ENCODE results near the gene CAMTA1. TPM values are rescaled to one million over a fixed set of nuclear protein-coding genes. Genes with fewer than 3 reads are reported as not detected.

Gene CAMTA1
- total and polyA plus RNA-seq, 4 donors: 18.0 to 93.5 (median 35.8) TPM

- Histone ChIP-seq H3K27me3 (ENCODE audit: control insufficient read depth in 4 of 4, insufficient read depth in 4 of 4, low read length in 3 of 4) (no peaks in the 10 kb centered on the region), H3K4me3 (ENCODE audit: low read depth in 1 of 3, low read length in 3 of 3) (no peak overlapping the region), H3K36me3 (ENCODE audit: control insufficient read depth in 4 of 4, insufficient read depth in 3 of 4, low read depth in 1 of 4, low read length in 3 of 4) (no peaks in the 10 kb centered on the region), H3K9ac (ENCODE audit: low read depth in 1 of 2, low read length in 2 of 2) (no peak overlapping the region), H3K27ac (ENCODE audit: low read depth in 1 of 2, low read length in 2 of 2) (no peak overlapping the region), H3K4me1 (ENCODE audit: control insufficient read depth in 4 of 4, insufficient read depth in 4 of 4, low read length in 3 of 4) (peaks cover 0 to 11% (median 5%) of the 10 kb centered on the region in 4 donors), H3K9me3 (ENCODE audit: control insufficient read depth in 4 of 4, low read length in 3 of 4) (no peaks in the 10 kb centered on the region)
- 94% methylated on average over 11 of the region's 11 CpGs for WGBS
- DNase-seq (ENCODE audit: low spot score): no peak
- no peak for TF ChIP-seq RXRA (IDR thresholded peaks at IDR 0.05)
- TF ChIP-seq, protein P1, sequence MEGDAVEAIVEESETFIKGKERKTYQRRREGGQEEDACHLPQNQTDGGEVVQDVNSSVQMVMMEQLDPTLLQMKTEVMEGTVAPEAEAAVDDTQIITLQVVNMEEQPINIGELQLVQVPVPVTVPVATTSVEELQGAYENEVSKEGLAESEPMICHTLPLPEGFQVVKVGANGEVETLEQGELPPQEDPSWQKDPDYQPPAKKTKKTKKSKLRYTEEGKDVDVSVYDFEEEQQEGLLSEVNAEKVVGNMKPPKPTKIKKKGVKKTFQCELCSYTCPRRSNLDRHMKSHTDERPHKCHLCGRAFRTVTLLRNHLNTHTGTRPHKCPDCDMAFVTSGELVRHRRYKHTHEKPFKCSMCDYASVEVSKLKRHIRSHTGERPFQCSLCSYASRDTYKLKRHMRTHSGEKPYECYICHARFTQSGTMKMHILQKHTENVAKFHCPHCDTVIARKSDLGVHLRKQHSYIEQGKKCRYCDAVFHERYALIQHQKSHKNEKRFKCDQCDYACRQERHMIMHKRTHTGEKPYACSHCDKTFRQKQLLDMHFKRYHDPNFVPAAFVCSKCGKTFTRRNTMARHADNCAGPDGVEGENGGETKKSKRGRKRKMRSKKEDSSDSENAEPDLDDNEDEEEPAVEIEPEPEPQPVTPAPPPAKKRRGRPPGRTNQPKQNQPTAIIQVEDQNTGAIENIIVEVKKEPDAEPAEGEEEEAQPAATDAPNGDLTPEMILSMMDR (IDR thresholded peaks at IDR 0.05; ENCODE audit: low read depth, low read length, missing input control): no peak
- TF ChIP-seq YY1 (IDR thresholded peaks at IDR 0.05): no peak
- TF ChIP-seq RAD21 (IDR thresholded peaks at IDR 0.05): no peak
- TF ChIP-seq MAX (IDR thresholded peaks at IDR 0.05): no peak
- TF ChIP-seq, protein P2, sequence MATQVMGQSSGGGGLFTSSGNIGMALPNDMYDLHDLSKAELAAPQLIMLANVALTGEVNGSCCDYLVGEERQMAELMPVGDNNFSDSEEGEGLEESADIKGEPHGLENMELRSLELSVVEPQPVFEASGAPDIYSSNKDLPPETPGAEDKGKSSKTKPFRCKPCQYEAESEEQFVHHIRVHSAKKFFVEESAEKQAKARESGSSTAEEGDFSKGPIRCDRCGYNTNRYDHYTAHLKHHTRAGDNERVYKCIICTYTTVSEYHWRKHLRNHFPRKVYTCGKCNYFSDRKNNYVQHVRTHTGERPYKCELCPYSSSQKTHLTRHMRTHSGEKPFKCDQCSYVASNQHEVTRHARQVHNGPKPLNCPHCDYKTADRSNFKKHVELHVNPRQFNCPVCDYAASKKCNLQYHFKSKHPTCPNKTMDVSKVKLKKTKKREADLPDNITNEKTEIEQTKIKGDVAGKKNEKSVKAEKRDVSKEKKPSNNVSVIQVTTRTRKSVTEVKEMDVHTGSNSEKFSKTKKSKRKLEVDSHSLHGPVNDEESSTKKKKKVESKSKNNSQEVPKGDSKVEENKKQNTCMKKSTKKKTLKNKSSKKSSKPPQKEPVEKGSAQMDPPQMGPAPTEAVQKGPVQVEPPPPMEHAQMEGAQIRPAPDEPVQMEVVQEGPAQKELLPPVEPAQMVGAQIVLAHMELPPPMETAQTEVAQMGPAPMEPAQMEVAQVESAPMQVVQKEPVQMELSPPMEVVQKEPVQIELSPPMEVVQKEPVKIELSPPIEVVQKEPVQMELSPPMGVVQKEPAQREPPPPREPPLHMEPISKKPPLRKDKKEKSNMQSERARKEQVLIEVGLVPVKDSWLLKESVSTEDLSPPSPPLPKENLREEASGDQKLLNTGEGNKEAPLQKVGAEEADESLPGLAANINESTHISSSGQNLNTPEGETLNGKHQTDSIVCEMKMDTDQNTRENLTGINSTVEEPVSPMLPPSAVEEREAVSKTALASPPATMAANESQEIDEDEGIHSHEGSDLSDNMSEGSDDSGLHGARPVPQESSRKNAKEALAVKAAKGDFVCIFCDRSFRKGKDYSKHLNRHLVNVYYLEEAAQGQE (IDR thresholded peaks at IDR 0.05): no peak
- TF ChIP-seq NR2F2 (IDR thresholded peaks at IDR 0.05): no peak
- TF ChIP-seq ZBTB33 (IDR thresholded peaks at IDR 0.05): no peak
- TF ChIP-seq GABPA (IDR thresholded peaks at IDR 0.05 in 1 of 2, conservative IDR thresholded peaks at IDR 0.05 in 1 of 2): no peak
- TF ChIP-seq EGR1 (IDR thresholded peaks at IDR 0.05; ENCODE audit: low read depth in 2 of 2): no peak
Observed at GRCh38 chr1:7643530-7643929, 858.3 kb downstream of the CAMTA1 start.

- Histone ChIP-seq H3K4me1 (ENCODE audit: control insufficient read depth in 4 of 4, insufficient read depth in 4 of 4, low read length in 3 of 4) (peaks cover 0 to 11% (median 5%) of the 10 kb centered on the region in 4 donors), H3K27me3 (ENCODE audit: control insufficient read depth in 4 of 4, insufficient read depth in 4 of 4, low read length in 3 of 4) (no peaks in the 10 kb centered on the region)
- 94% methylated on average over 3 of the region's 3 CpGs for WGBS
Observed at GRCh38 chr1:7644086-7644485, 858.8 kb downstream of the CAMTA1 start.

More at GRCh38 chr1:7644086-7644485, 858.8 kb downstream of the CAMTA1 start:
- Histone ChIP-seq H3K9ac (ENCODE audit: low read depth in 1 of 2, low read length in 2 of 2) (no peak overlapping the region), H3K36me3 (ENCODE audit: control insufficient read depth in 4 of 4, insufficient read depth in 3 of 4, low read depth in 1 of 4, low read length in 3 of 4) (no peaks in the 10 kb centered on the region), H3K9me3 (ENCODE audit: control insufficient read depth in 4 of 4, low read length in 3 of 4) (no peaks in the 10 kb centered on the region), H3K27ac (ENCODE audit: low read depth in 1 of 2, low read length in 2 of 2) (no peak overlapping the region), H3K4me3 (ENCODE audit: low read depth in 1 of 3, low read length in 3 of 3) (no peak overlapping the region)
- TF ChIP-seq FOXA1 (IDR thresholded peaks at IDR 0.05): no peak
- TF ChIP-seq YY1 (IDR thresholded peaks at IDR 0.05): no peak
- TF ChIP-seq EGR1 (IDR thresholded peaks at IDR 0.05; ENCODE audit: low read depth in 2 of 2): no peak
- TF ChIP-seq JUND (IDR thresholded peaks at IDR 0.05): no peak
- no peak for TF ChIP-seq HNF4G (IDR thresholded peaks at IDR 0.05)
- TF ChIP-seq RXRA (IDR thresholded peaks at IDR 0.05): no peak
- TF ChIP-seq TAF1 (conservative IDR thresholded peaks at IDR 0.05): no peak
- TF ChIP-seq NR2F2 (IDR thresholded peaks at IDR 0.05): no peak
- TF ChIP-seq GABPA (IDR thresholded peaks at IDR 0.05 in 1 of 2, conservative IDR thresholded peaks at IDR 0.05 in 1 of 2): no peak
- TF ChIP-seq FOXA2 (IDR thresholded peaks at IDR 0.05): no peak
- DNase-seq (ENCODE audit: low spot score): no peak

All from liver (tissue), 9 donors.